CD4-positive, alpha-beta T cell treated with Interleukin-21 for 1 hour (primary cell): ENCODE data around the gene RP9.

Experiments
- DNase-seq: peaks from one replicate; pipeline ENCODE4 v3.0.0-alpha.2; 2020

Gene RP9

DNA sequence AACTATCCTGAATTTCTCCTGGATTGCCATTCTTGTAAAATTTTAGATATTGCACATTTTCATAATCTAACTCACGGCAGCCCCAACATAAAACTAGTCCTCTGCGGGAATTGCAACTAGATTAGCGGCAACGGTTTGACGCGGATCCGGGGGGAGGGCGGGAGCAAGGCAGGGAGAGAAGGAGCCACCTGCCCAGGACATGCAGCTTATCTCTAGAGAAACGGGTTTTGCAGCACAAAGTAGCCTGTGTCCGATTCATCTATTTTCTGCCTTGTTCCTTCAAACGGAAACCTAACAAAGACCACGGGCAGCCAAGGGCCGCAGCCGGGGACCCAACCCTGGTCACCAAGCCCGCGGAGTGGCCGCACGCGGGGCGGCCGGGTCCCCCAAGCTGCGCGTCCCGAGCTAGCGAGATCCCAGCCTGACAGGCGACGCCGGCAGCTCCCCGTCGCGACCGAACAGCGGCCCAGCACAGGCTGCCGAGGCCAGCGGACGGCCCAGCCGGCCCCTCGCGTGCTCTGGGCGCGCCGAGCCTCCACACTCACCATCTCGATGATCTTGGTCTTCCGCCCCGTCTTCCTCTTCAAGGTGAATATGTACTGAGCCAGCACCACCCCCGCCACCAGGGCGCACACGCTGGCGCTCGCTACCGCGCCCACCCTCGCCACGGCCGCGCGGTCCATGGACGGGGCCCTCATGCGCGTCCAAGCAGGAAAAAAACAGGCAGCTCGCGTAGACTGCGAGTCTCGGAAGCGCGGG lies 47.0 kb downstream of the RP9 start, which contains the start of gene NT5C3A:
TSS of gene NT5C3A (minus strand) at position 754 of the 759 bp plus-strand sequence. CDS start at position 683, 71 bp downstream.
- DNase-seq, result peak; percentile 20

DNA sequence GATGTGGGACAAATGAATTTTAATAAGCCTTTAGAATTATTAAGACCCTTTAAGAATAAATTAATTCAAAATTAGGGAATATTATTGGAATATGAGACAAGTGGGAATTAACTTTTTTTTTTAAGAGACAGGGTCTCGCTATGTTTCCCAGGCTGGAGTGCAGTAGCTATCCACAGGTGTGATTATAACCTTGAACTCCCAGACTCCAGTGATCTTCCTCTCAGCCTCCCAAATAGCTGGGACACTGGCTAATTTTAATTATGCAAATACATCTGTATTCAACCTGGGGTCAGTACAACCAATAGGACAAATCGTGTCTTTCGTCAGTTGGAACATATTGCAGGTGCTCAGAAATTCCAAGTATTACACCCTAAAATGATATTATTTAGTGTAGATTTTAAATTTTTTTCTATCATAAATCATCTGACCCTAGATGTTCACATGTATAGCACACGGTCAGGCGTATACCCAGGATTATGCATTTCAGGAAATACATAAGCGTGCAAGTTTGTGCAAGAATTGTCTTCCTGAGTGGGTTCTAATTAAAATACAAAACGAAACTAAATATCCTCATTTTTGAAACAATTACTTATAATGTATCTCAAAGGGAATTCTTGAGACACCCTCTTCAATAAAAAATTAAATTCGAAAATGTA lies 47.8 kb downstream of the RP9 start:
- no peak for DNase-seq

DNA sequence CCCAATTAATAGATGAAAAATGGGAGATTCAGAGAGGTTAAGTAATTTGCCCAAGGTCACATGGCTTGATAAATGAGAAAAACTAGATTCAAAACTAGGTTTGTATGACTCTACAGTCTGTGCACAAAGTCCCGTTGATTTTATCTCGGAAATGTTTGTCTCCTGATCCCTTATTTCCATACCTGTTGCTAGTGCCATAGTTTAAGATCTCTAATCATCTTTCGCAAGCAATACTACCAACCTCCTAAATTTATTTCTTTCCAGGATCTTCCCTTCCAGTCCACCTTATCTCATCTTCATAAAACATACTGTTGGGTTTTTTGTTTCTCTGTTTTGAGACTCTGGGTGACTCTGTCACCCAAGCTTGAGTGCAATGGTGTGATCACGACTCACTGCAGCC lies 49.6 kb downstream of the RP9 start:
- no peak for DNase-seq

DNA sequence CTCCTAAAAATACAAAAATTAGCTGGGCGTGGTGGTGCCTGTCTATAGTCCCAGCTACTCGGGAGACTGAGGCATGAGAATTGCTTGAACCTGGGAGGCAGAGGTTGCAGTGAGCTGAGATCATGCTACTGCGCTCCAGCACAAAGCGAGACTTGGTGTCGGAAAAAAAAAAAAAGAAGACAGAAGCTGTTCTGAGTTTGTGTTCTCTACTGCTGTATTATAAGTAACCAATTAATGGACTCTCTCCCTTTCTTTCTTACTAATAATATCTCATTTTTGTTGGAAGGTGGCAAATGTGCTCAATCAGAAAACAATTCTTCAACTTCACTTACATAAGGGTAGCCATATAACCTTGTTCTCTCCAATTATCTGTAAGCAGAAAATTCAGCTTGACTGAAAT lies 54.0 kb downstream of the RP9 start:
- no peak for DNase-seq

DNA sequence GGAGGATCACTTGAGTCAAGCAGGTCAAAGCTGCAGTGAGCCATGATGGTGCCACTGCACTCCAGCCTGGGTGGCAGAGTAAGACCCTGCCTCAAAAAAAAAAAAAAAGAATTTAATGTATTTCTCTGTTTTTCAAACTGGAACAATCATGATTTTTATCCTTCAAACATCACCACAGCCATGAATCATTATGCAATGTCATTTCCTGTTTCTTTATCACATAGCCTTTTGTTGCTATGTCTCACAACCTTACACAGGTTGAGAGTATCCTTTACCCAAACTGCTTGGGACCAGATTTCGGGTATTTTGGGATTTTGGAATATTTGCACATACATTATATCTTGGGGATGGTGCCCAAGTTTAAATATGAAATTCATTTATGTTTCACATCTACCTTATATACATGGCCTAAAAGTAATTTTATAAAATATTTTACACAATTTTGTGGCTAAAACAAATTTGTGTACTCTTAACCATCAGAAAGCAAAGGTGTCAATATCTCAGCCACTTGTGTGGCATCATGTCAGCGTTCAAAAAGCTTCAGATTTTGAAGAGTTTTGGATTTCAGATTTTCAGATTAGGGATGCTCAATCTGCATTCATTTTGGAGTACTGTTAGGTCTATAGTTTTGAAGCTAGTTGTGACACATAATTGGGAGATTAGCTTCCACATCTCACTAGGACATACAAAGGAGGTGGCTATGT lies 54.8 kb downstream of the RP9 start:
- DNase-seq, result peak; percentile 49

DNA sequence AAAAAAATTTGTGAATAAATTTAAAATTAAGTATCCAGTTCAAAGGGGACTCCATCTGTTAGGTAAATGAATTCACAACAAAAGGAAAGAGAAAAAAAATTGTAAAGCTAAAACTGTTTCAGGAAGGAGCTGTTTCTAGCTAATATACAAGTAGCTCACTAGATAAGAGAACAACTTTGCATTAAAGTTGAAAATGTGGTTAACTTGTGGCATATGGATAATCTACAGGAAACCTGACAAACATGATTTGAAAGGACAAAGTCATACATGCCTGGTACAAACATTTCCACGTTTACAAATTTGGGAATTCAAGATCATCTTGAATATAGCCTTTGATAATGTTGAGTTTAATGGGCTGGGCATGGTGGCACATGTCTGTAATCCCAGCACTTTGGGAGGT lies 55.5 kb downstream of the RP9 start:
- no peak for DNase-seq

DNA sequence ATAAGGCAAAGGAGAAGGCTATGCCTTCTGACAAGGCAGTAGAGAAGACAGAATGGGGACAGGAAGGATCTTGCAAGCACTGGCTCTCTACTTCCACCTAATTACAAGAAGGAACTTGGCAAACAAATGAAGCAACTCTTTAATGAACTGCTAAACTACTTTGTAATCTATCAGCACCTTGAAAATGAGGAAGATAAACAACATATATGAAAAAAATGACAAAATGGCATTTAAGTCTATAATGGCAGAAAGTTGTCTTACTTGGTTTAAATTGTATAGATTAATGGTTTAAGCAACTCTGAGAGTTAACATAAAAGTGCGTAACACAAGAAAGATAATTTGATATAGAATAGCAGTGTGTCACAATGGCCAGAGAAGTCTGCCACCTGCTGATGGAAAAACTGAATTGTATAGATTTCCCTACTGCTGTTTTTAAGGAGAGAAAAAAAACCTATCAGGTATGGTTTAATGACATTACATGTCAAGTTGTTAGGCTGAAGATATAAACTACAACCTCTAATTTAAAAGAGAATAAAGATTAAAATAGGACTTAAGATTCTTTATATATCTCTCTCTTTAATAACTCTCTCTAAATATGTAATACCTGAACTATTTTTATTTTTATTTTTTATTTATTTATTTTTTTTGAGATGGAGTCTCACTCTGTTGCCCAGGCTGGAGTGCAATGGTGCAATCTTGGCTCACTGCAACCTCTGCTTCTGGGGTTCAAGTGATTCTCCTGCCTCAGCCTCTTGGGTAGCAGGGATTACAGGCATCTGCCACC lies 58.5 kb downstream of the RP9 start:
- peak; percentile 68 for DNase-seq

DNA sequence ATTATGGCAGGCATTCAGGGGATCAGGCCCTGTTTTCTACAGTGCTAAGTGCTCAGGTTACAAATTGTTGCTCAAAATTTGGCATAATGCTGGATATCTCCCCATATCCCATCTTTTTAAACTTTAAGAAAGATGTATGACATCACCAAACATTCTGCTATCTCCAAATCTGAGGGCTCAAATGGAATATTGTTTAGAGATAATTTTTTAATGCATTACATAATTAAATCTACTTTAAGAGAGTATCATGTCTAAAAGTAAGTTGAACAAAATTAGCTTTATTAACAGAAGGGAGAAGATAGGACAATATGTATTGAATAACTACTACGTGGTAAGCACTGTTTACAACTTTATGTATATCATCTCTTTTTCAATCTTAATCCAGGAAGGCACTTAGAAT lies 60.5 kb downstream of the RP9 start:
- no peak for DNase-seq

DNA sequence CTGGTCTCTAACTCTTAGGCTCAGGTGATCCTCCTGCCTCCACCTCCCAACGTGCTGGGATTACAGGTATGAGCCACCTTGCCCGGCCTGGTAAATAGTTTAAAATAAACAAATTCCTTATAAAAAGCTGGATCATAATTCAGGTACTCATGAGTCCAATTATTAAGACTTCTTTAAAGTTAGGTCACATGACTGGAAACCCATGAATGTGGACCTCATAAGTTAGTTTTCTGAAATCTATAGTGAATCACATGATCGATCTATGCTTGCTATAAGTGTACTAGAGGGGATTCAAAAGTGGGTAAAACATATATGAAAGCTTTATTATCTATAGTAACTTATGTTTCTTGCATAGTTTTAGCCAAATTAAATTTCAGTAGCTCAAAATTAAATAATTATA lies 60.9 kb downstream of the RP9 start:
- DNase-seq, result no peak

DNA sequence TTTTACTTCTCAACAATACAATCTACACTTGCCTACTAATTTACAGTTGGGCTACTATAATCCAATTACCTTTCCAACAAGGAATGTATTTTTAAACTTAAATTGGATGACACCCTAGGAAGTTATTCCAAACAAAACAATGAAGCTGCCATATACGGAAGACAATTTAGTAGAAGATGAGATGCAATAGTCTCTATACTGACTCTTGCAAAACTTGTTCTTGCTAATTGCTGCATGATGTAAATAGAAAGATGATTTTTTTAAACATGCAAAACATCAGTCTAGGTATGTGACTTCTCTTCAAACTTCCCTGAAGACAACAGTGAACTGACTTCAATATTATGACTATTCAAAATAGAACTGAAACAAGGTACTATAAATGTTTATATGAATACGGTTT lies 64.2 kb downstream of the RP9 start:
- no peak for DNase-seq
